NT2/D1 (cell line): Measurements from ENCODE around the gene HACD2.

Experiments
- SUZ12 ChIP-seq: IDR thresholded peaks from 2 replicates; pipeline ENCODE4 v1.6.1; 2011; ENCODE audit not compliant: insufficient read length, insufficient read depth; ENCODE audit errors: extremely low read depth
- ZNF274 ChIP-seq: IDR thresholded peaks from 2 replicates; pipeline ENCODE4 v1.6.1; 2011; ENCODE audit warnings: mild to moderate bottlenecking, low read depth, low read length

GRCh38 chr3:123491966-123492587, 92.8 kb downstream of the HACD2 start:
- no peak for TF ChIP-seq ZNF274
- no peak for TF ChIP-seq SUZ12
